ENCODE data around the gene C4orf51.
A peak's percentile ranks its signal among the peaks of the same experiment; 100 is the strongest.

Gene C4orf51

DNA sequence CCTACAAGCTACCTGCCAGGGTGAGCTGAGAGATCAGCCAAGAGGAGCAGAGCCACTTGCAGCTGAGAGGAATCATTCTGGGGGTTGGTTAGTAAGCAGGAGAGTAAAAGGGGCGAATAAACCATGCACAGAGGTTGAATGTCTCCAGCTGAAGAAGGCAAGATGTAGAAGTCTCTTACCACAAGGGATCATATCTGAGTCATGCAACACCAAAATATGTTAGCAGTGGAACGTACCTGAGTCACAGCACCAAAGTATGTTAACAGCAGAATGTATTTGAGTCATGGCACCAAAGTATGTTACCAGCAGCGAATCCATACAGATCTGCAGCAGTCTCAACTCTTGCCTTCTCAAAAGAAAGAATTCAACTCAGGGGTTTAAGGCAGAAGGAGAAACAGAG, 29.9 kb downstream of the C4orf51 start:
- DNase-seq (ENCODE audit: low spot score): peak; percentile 75

DNA sequence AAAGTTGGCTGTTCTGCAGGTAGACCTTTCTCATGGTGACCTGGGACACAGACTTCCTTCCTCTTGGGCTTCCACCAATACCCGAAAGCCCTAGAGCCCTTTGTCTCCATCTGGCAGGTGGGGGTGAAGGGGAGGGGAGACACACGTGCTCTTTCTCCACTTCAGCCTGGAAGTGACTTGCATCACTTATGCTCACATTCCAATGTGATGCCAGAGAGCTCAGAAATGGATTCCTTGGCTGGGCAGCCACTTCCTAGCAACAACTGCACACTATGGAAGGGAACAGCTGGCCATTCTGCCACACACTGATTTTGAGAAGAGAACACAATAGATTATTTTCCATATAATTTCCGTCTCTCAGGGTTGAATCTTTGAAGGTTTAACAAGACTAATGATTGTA, 36.3 kb downstream of the C4orf51 start:
- peak; percentile 22 for DNase-seq (ENCODE audit: low spot score)

DNA sequence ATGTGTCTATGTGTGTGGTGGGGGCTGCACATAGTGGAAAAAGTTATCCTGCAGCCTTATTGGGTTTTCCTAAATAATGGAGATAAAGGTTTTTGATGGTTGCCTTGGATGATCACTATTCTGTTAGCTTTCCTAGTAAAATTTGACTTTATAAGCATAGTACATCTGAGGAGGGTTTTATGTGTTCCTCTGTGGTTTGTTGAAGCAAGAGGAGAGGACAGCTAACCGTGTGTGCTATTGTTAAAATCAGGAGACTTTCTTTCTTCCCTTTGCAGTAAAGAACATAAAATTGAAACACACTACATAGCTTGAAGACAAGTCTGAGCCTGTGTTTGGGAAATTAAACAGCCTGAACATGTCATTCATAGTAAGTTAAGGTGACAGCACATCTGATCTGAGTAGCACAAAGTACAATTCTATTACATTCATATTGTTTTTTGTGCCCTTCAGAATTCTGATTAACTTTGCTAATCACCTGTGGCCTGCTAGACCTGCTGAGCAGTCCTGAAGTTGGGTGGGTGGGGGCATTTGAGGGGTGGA, 36.8 kb downstream of the C4orf51 start:
- DNase-seq (ENCODE audit: low spot score): no peak

DNA sequence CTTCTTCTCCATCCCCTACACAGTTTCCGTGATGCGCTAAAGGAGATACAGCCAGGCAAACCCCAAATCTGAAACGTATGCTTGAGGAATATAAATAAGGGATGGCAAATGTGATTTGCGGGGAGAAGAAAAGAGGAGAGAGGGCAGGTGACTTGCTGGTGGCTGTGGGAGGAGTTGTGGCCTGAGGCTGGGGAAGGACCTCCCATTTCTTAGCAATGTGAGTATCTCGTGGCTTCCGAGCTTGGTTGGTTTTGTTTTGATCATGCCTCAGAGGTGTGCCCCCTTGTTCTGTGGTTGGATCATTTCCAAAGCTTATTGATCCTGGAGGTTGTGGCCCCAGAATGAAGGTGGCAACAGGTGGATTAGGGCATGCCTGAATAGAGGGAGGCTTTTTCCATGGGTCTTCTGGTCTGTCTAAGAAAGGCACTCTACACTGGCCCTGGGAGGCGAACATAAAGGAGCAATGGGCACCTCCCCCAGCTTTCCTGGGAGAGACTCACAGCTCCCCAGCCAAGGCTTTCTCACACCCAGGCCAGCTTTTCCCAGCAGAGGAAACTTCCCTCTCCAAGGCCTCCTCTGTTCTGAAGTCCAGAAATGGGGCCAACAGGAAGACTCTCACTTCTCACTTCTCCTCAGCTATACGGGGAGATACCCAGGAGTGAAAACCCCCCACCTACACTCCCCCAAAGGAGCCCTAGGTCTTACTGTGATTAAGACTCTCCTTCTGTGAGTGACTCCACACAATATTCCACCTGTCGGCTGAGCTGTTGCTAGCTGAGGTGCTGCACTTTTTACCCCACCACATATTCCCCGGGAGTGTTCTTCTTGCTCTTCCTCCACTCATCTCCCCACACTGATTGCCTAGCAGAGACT, 40.0 kb downstream of the C4orf51 start:
- no peak for DNase-seq (ENCODE audit: low spot score)

DNA sequence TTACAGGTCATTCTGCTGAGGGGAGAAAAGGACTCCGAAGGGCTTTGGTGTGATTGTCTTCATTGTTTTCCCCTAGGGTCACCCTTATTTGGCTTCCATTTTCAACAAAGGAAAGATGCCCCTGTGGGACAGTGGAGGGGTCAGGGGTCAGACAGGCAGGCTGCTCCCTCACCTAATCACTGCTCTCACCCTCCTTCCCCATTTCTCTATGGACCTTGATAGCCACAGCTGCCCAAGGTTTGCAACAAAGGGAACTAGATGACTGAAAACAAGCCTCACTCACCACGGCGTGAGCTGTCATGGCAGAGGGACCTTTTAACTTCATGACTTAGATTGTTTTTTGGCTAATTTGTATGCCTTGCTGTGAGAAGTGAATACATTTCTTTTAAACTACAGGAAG, 40.7 kb downstream of the C4orf51 start:
- DNase-seq (ENCODE audit: low spot score): no peak

DNA sequence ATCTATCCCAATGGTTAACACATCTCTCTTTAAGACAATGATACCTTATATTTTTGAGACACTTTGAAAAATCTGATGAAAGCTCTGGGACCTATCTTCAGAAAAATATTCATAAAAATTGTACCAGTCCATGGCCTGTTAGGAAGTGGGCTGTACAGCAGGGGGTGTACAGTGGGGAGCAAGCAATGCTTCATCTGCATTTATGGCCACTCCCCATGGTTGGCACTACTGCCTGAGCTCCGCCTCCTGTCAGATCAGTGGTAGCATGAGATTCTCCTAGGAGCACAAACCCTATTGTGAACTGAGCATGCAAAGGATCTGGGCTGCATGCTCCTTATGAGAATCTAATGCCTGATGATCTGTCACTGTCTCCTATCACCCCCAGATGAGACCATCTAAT, 42.6 kb downstream of the C4orf51 start:
- DNase-seq (ENCODE audit: low spot score): no peak

DNA sequence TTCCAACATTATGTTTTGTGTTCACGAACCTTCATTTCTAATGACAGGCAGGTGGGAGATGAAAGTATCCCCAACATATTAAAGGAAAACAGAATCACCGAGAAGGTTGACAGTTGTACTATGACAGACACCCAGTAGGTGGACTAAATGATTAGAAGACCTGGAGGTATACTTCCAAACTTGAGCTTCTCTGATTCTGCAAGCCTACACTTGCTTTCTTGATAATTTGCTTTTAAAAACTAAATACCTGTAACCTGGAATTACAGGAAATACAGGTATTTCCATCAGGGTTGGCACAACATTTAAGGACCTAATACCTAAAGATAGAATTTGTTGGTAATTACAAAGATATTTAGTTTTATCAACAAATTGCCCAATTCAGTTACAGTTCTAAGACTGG, 43.4 kb downstream of the C4orf51 start:
- DNase-seq (ENCODE audit: low spot score): no peak

DNA sequence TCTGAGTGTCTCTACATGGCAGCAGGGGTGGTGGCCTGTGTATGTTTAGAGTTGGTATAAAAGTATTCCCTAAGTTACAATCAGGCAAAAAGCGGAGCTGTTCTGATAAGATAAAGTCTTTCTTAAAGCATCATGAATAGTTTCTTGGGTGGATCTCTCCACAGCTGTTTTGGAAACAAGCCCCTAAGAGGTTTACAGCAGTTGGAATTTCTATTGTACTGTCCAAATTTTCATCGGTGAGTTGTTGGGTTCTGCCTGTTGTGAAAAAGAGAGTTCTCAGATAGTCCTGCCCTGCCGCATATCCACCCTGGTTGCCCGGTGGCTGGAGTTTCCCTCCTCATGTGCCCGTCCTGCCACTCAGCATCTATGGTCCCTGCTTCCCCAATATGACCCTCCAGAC, 50.1 kb downstream of the C4orf51 start:
- no peak for DNase-seq (ENCODE audit: low spot score)

DNA sequence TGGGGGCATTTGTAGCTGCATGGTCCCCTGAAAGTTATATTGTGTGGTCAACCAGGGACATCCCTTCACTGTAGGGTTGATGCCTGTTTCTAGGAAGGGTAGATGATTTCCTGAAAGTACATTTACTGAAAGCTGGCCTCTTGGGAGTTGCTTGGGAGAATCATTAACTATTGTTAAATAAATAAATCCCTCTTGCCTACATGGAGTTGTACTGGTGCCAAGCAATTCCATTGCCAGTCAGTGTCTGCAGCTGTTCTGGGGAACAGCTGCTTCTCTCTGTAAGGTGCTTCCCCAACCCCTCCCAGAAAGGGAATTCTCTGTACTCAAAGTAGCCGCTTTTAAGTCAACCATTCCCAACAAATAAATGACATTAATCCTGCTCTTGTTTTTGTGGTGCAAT, 51.1 kb downstream of the C4orf51 start:
- DNase-seq (ENCODE audit: low spot score): peak; percentile 48

DNA sequence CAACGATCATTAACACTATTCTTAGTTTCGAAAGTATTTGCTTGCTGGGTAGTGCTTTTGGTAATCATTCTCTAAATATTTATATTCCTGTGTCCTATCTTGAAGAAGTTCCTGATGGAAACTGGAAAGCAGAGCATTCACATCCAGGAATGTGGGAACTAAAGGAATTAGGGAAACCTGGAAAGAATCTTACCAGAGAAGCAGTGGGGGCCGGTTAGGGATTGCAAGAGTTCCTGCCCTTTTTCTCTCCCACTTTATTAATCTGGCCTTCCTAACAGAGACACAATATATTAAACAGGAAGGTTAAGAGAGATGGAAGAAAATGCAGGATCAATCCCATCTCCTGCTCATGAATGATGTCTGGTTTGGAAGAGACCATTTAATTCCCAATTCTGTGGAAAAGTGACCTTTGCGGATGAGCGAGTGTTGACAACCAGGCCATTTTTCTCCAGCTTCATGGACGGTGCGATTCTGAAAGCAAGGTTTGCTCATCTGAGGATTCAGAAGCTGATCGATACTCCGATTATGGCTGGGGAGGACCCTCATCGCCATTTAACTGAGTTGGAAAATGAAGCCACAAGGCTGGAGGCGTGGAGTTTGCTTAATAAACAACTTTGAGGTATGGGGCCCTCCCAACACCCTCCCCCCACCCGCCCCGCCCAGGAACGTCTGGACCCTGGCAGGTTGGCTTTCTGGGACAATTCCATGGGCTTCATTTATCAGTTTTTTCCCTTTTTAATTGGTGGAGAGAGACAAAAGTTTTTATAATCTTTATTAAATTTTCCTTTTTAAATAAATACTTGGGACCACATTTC, 52.3 kb downstream of the C4orf51 start:
- DNase-seq (ENCODE audit: low spot score): no peak

DNA sequence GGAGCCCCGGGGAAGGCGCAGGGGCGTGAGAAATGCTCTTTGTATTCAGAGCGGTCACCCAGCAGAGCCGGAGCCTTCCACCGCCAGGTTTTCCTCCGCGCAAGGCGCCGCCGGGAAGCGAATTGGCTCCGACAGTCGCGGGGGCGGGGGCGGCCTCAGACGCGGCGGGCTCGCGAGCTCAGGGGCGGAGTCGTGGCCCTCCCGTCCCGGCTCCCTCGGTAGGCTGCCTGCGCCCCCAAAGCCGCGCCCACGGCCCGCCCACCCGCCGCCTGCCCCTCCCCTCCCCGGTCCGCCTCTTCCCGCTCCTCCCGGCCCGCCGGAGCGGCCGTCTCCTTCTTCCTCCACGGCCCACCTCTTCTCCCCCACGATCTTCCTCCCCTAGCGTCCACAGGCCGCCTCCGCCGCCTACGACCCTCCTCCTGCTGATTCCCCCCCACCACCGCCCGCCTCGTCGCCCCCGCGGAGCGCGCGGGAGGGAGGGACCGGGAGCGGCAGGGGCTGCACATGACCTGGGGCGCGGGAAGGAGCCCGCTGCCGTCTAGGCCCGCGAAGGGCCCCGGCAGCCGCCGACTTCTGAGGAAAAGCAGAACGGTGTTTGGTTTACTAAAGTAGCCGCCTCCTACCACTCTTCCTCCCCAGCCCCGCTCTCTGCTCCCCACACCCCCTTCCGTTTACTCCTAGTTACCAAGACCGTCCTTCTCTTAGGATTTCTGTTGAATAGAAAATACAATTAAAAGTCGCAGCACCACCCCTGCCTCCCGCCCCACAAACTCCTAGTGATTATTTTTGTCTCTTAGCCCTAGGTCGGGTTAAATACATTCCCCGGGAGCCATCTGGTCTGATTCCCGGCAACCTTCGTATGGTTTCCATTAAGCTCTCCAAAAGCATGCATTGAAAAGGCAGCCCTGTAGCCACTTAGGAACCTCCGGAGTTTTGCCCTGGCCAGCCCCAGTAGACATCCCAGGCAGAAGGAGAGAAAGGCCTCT, 53.2 kb downstream of the C4orf51 start:
- DNase-seq (ENCODE audit: low spot score): peak; percentile 88

DNA sequence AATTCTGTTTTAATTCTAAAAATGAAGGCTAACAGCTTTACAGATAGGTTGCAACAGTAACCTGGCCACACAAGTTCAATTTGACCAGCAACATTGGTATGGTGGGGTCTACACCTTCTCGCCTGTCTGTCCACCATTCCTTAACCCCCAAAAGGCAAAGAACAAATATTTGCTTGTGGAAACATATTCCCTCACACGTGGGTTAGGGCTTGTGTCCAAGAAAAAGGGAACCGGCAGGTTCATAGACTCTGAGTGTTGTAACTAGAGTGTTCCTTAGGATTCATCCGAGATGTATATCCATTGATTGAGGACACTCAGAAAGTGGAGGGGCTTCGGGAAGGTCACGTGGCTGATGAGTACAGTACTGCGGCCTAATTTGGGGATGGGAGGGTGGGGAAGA, 54.1 kb downstream of the C4orf51 start:
- DNase-seq (ENCODE audit: low spot score): no peak

DNA sequence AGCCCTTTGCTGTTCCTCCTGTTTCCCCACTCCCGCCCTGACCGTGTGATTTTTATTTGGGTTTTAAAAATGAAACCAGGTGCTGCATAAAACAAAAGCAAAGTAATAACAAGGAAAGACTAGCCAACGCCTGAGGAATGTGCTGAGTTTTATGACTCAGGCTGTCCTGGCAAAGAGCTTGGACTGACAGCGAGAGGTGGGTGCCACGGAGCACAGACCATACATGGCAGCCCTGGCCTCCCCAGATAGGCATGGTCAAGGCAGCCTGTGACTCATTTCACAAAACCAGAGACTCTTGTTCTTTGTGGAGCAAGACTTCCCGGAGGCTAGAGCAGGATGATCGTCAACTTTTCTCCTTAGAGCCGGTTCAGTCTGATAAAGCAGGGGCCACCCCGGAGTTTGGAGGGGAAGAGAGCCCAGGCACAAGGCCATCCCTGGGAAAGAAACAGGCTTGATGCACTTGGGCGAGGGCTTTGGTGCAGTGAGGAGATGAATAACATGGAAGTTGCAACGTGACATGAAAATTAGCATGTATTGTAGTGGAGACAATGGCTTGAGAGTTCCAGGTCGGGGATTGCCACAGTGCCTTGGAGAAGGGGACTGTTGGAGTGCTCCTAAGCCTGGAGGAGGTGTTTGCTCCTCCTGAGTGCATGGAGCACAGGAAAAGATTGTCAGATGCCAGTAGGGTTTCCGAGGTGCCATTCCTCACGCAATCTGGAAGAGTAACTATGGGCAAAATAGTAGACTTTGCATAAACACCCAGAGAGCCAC, 54.8 kb downstream of the C4orf51 start:
- DNase-seq (ENCODE audit: low spot score): peak; percentile 79

DNA sequence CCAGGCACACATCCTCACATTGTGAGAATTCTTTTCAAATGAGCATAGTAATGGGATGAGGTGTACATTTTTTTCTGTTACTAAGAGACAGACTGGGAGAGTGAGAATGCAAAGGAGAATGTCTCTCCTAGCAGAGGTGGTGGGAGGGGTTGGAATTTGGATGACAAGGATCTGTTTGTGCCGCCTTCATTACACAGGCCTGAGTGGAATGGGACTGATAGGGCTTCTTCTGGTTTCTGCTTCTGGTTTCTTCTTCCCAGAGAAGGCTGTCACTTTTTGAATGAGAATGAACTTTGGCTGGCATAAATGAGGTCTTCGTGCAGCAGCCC, 55.4 kb downstream of the C4orf51 start:
- peak; percentile 79 for DNase-seq (ENCODE audit: low spot score)

DNA sequence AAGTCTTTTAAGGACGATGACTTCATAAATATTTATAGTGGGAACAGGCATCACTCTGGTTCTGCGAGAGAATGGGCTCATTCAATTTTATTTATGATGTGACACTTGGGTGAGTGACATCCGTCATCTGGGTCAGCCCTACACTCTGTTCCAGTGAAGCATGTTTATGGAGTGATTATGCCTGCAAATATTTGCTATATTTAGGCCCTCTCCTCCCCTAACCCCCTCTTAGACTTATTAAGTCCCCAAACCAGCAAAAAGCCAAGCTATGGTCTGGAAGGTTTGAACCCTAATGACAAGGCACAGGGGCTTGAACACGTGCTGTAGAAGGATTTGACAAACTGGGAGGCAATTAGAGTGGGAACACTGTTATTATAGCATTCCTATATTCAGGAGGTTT, 55.9 kb downstream of the C4orf51 start:
- DNase-seq (ENCODE audit: low spot score): no peak

DNA sequence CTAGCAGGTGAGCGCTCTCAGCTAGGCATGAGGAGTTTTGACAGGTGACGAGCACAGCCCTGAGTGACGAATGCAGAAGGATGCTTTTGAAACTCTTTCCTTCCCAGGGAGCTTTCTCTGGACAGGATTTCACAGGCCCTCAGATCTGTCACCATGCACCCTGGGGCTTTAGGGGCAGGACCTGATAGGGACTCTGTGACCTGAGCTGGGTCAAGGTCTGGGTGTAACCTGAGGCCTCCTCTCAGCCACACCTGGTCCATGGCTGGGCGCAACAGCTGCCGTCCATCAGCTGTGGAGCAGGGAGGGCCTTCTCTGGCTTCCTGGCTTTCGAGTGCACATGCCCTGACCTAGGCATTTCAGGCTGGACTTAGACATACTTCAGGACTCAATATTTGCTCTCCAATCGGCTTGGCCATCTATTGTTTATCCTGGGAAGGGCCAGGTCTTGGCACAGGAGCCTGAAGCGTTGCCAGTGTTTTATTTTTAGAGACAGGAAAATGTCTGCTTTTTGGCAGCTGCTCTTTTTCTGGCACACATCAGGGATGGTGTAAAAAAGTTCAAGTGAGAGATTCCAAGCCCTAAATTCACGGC, 56.4 kb downstream of the C4orf51 start:
- DNase-seq (ENCODE audit: low spot score): no peak

DNA sequence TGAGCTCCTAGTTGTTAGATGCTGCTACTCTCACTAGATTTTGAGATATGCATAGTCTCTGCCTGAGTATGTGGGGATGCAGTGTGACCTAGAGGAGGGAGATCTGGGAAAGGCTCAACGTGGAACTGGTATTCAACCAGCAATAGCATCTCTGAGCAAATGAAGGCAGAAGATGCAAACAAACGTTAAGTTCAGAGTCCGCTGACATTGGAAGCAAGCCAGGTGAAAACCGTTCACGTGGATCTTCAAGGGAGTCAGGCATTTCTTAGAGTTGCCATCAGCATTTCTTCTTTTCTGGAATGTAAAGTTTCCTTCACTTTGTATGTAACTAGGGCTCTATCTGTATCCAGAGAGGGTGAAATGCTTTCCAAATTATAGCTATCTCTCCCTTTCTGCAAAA, 59.9 kb downstream of the C4orf51 start:
- DNase-seq (ENCODE audit: low spot score): no peak

DNA sequence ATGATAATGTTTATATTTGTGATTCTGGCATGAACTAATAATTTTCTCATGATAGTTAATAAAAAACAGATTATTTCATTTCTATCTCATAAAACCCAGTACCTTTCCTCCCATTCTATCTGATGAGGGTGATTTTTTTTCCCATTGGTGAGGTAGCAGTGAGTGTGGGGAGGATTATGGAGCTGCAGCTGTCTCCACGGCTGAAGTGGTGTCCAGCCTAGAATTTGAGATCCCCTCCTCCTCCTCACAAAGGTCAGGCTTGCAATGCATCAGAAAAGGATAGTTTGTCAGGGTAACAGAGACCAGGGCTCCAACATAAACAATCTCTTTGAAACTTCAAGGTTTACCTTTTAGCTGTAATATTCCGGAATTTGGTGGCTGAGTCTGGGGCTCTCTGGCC, 60.9 kb downstream of the C4orf51 start:
- no peak for DNase-seq (ENCODE audit: low spot score)

DNA sequence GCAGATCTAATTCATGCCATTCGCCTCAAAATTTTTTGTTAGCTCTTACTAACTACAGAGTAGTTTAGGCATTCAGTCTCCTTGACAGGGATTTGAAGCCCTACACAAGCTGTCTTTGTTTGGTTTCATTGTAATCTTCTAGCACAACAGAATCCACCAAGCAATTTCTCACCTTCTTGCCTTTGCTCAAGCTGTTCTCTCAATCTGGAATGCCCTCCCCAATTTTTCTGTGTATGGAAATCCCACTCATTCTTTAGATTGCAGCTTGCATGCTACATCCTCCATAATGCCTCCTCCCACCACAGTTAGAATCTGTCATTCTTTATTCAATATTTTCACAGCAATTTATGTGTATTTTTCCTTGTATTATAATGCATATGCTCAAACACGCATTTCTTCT, 63.7 kb downstream of the C4orf51 start:
- DNase-seq (ENCODE audit: low spot score): no peak

DNA sequence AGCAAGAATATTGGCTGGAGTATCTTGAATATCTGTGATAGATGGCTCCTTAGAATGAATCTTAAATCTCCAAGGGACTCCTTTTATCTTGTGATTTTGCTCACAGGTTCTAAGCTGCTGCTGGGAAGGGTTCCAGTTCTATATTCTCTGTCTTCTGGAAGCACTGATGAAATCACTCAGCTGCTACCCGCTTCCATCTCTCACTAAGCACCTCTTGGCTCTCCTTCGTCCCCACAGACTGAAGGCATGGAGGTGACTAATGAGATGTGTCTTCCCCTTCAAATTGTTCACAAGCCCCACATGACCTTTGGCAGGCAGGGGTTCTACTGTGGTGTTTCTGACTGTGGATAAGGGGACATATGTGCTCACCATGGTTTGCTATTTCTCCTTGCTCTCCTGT, 75.9 kb downstream of the C4orf51 start:
- DNase-seq (ENCODE audit: low spot score): no peak

DNA sequence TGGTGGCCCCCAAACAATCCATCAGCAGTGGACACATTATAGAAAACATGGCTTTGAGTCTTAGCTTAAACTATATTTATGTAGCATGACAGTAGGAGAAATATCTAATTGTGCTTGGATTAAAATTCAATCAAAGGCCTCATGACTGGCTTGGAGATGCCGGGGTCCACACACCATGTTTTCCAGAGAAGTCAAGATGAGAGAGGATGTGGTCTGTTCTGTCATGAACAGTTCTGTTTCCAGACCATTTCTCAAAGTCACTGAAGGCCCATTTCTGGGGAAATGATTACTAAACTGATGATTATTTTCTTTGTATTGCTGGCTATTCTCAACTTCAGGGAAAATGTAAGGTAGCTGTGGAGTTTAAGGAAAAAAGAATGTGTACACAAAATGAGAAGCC, 76.3 kb downstream of the C4orf51 start:
- DNase-seq (ENCODE audit: low spot score): no peak
